ENCODE data around the gene NIN. TPM values are rescaled to one million over a fixed set of nuclear protein-coding genes. Genes with fewer than 3 reads are reported as not detected.

The NIN gene
- total and polyA plus RNA-seq, 2 of the 4 experiments (the other 2 are of a cell fraction), result 15.2 to 98.4 TPM

DNA sequence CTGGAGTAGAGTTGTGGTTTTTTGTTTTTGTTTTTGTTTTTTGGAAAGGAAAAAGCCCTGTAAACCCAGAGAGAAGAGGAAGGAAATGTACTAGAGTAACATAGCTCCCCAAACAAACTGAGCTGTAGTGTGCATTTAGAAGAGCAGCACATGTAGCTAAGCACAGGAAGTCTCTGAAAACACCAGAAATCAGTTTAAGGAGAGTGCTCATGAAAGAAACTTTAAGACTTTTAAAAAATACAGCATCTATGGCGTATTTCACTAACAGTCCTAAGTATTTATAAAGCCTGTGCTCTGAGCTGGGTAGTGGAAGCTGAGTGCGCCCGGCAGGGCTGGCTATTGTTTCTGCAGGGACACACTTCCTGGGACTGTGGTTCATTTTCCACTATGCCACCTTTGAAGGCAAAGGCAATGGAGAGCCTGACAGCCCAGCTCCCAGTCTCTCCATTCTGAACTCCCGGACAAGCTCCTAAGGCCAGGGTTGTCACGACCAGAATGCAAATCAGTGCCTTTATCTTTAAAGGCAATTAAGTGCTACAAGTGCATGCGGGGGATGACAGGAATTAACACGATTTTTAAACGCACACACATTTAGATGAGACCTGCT is 45.4 kb downstream of the NIN start:
- Histone ChIP-seq H2BK120ac (ENCODE audit: low read depth, low read length) (no peak overlapping the region), H3K18ac (ENCODE audit: low read depth, low read length) (no peak overlapping the region), H3K4me3 (ENCODE audit: insufficient read depth, low read depth, low read length) (no peak overlapping the region), H3K56ac (ENCODE audit: extremely low read depth, insufficient read depth, low read length) (no peak overlapping the region), H3K4ac (ENCODE audit: low read depth, low read length) (no peak overlapping the region), H2BK15ac (ENCODE audit: low read depth, low read length) (no peak overlapping the region), H3K4me1 (ENCODE audit: control insufficient read depth, insufficient read depth, low read length) (peaks cover 4% of the 10 kb centered on the region), H3K27me3 (ENCODE audit: control insufficient read depth, insufficient read depth, low read length) (no peaks in the 10 kb centered on the region), H3K23ac (ENCODE audit: low read depth, low read length) (no peak overlapping the region), H3K36me3 (ENCODE audit: control insufficient read depth, insufficient read depth, low read length) (no peaks in the 10 kb centered on the region; the same call in none of the 2 replicates), H3K4me2 (ENCODE audit: low read depth, low read length) (no peak overlapping the region), H4K20me1 (ENCODE audit: insufficient read depth, low read length) (no peaks in the 10 kb centered on the region), H3K9me1 (ENCODE audit: insufficient read depth, low read length) (peaks cover 12% of the 10 kb centered on the region), H3K14ac (replicated peaks; ENCODE audit: low read depth, low read length) (no peak overlapping the region), H2BK5ac (ENCODE audit: low read depth, low read length, poor library complexity, severe bottlenecking) (no peak overlapping the region), H2AFZ (replicated peaks; ENCODE audit: low read length, poor library complexity) (no peak overlapping the region), H2AK5ac (ENCODE audit: low read depth, low read length) (no peak overlapping the region), H4K91ac (ENCODE audit: insufficient read depth, low read depth, low read length) (no peak overlapping the region), H3K79me1 (ENCODE audit: low read depth in 1 of 2, low read length in 2 of 2) (peaks cover 0 to 34% of the 10 kb centered on the region in 2 experiments; a peak in 2 of 4 replicates), H4K8ac (ENCODE audit: low read depth in 2 of 2, low read length in 2 of 2) (no peak overlapping the region), H3K9ac (ENCODE audit: low read depth, low read length) (no peak overlapping the region), H2AK9ac (replicated peaks; ENCODE audit: low read depth, low read length, poor library complexity) (no peak overlapping the region), H2BK20ac (ENCODE audit: low read depth, low read length) (no peak overlapping the region), H4K5ac (ENCODE audit: low read depth, low read length) (no peak overlapping the region), H3K27ac (ENCODE audit: insufficient read depth, low read length) (no peak overlapping the region), H3K9me3 (ENCODE audit: control insufficient read depth, insufficient read depth, low read length) (no peaks in the 10 kb centered on the region)
- CTCF ChIA-PET, result interaction anchor here (0.6 kb wide), 1 partner anchor 81 kb away, joined by 3 read pairs; no protein-coding TSS in a partner anchor
- in situ Hi-C loops (cut with MboI; ENCODE audit: low sequenced_read_pairs), result no loop called here
- POLR2A ChIA-PET (ENCODE audit: unreplicated experiment), result no interaction called here
- ATAC-seq (ENCODE audit: low read depth) (no peak), DNase-seq (no peak)
- TF ChIP-seq POLR2A (IDR thresholded peaks at IDR 0.05; ENCODE audit: low read depth, low read length) (no peak), RAD21 (IDR thresholded peaks at IDR 0.05; ENCODE audit: low read length) (no peak), NFE2L2 (IDR thresholded peaks at IDR 0.05; ENCODE audit: low read depth, low read length) (no peak), SMC3 (IDR thresholded peaks at IDR 0.05; ENCODE audit: low read depth, low read length) (no peak), CHD1 (IDR thresholded peaks at IDR 0.05; ENCODE audit: low read depth, low read length) (no peak), MAZ (IDR thresholded peaks at IDR 0.05; ENCODE audit: borderline replicate concordance, low read depth, low read length) (no peak), MXI1 (IDR thresholded peaks at IDR 0.05; ENCODE audit: borderline replicate concordance, low read depth, low read length) (no peak), FOS (IDR thresholded peaks at IDR 0.05; ENCODE audit: low read depth, low read length) (no peak), MAFK (IDR thresholded peaks at IDR 0.05; ENCODE audit: low read depth, low read length) (no peak), RFX5 (IDR thresholded peaks at IDR 0.05; ENCODE audit: low read depth, low read length) (no peak), RCOR1 (IDR thresholded peaks at IDR 0.05; ENCODE audit: insufficient replicate concordance, low read length) (no peak), BHLHE40 (IDR thresholded peaks at IDR 0.05; ENCODE audit: low read depth, low read length) (no peak), CEBPB (IDR thresholded peaks at IDR 0.05; ENCODE audit: low read depth, low read length) (no peak)
- TF ChIP-seq, protein P1, sequence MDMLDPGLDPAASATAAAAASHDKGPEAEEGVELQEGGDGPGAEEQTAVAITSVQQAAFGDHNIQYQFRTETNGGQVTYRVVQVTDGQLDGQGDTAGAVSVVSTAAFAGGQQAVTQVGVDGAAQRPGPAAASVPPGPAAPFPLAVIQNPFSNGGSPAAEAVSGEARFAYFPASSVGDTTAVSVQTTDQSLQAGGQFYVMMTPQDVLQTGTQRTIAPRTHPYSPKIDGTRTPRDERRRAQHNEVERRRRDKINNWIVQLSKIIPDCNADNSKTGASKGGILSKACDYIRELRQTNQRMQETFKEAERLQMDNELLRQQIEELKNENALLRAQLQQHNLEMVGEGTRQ (IDR thresholded peaks at IDR 0.05; ENCODE audit: low read depth, low read length), result no peak
- TF ChIP-seq, protein P2, sequence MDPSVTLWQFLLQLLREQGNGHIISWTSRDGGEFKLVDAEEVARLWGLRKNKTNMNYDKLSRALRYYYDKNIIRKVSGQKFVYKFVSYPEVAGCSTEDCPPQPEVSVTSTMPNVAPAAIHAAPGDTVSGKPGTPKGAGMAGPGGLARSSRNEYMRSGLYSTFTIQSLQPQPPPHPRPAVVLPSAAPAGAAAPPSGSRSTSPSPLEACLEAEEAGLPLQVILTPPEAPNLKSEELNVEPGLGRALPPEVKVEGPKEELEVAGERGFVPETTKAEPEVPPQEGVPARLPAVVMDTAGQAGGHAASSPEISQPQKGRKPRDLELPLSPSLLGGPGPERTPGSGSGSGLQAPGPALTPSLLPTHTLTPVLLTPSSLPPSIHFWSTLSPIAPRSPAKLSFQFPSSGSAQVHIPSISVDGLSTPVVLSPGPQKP (IDR thresholded peaks at IDR 0.05; ENCODE audit: borderline replicate concordance, low read depth, low read length), result no peak
- TF ChIP-seq, protein P3, sequence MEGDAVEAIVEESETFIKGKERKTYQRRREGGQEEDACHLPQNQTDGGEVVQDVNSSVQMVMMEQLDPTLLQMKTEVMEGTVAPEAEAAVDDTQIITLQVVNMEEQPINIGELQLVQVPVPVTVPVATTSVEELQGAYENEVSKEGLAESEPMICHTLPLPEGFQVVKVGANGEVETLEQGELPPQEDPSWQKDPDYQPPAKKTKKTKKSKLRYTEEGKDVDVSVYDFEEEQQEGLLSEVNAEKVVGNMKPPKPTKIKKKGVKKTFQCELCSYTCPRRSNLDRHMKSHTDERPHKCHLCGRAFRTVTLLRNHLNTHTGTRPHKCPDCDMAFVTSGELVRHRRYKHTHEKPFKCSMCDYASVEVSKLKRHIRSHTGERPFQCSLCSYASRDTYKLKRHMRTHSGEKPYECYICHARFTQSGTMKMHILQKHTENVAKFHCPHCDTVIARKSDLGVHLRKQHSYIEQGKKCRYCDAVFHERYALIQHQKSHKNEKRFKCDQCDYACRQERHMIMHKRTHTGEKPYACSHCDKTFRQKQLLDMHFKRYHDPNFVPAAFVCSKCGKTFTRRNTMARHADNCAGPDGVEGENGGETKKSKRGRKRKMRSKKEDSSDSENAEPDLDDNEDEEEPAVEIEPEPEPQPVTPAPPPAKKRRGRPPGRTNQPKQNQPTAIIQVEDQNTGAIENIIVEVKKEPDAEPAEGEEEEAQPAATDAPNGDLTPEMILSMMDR (conservative IDR thresholded peaks at IDR 0.05; ENCODE audit: low read depth, low read length), result no peak
- no TSS peak for BruUV-seq (replicated peaks)
- dilution Hi-C loops (cut with HindIII; ENCODE audit: low sequenced_read_pairs, unreplicated experiment), result no loop called here
- intact Hi-C loops (cut with micrococcal nuclease), result no loop called here
- 68% methylated on average over 4 of the region's 8 CpGs; no CpG with 5 or more reads in 1 of the 2 experiments for WGBS, 2 experiments (ENCODE audit: extremely low coverage in 2 of 2, insufficient read length in 1 of 2)
